ENCODE measurements around the gene ATP8B3.
A peak's percentile ranks its signal among the peaks of the same experiment; 100 is the strongest.

GRCh38 chr19:1760020-1760419 is 52.1 kb downstream of the ATP8B3 start:
- TF ChIP-seq CTCF (optimal IDR thresholded peaks at IDR 0.05 in 1 of 3, IDR thresholded peaks at IDR 0.05 in 1 of 3, conservative IDR thresholded peaks at IDR 0.05 in 1 of 3; ENCODE audit: extremely low read depth in 1 of 3, insufficient read depth in 2 of 3, low read length in 3 of 3) (no peak), EZH2 (IDR thresholded peaks at IDR 0.05; ENCODE audit: low read length) (peak; percentile 39)
